RWPE2 (cell line): ENCODE data around the gene TREH.

Experiments
- ATAC-seq: fragments of 200-7000 bp; cut with Tn5 transposase; 3 replicates; pipeline ENCODE4 v1.9.1; 2021; ENCODE audit warnings: low read depth
- DNase-seq: peaks from one replicate; pipeline ENCODE4 v3.0.0-alpha.2; 2020; ENCODE audit warnings: low spot score
- H3K27ac ChIP-seq: fragments of 450-650 bp; 2 replicates; pipeline ENCODE4 v1.5.1; 2017; ENCODE audit warnings: mild to moderate bottlenecking; ENCODE audit not compliant: poor library complexity, severe bottlenecking
- H3K27me3 ChIP-seq: fragments of 250-450 bp; sonication (Bioruptor Pico); 2 replicates; pipeline ENCODE4 v1.5.1; 2021; ENCODE audit warnings: mild to moderate bottlenecking, moderate library complexity; ENCODE audit not compliant: insufficient read depth, poor library complexity, severe bottlenecking
- H3K36me3 ChIP-seq: fragments of 250-450 bp; sonication (Bioruptor Pico); 2 replicates; pipeline ENCODE4 v1.5.1; 2020; ENCODE audit warnings: low read depth, mild to moderate bottlenecking, moderate library complexity
- H3K4me1 ChIP-seq: fragments of 250-450 bp; sonication (Bioruptor Pico); 2 replicates; pipeline ENCODE4 v1.5.1; 2021; ENCODE audit warnings: mild to moderate bottlenecking, moderate library complexity; ENCODE audit not compliant: insufficient read depth, poor library complexity, severe bottlenecking
- H3K4me3 ChIP-seq: fragments of 250-450 bp; sonication (Bioruptor Pico); 2 replicates; pipeline ENCODE4 v1.5.1; 2021; ENCODE audit warnings: mild to moderate bottlenecking, moderate library complexity; ENCODE audit not compliant: severe bottlenecking
- H3K9me3 ChIP-seq: fragments of 250-450 bp; sonication (Bioruptor Pico); 2 replicates; pipeline ENCODE4 v1.5.1; 2021; ENCODE audit warnings: mild to moderate bottlenecking, moderate library complexity; ENCODE audit not compliant: severe bottlenecking
- CTCF ChIP-seq: fragments of 450-650 bp; IDR thresholded peaks from one replicate; pipeline ENCODE4 v1.5.1; 2017; ENCODE audit warnings: mild to moderate bottlenecking, moderate library complexity; ENCODE audit not compliant: poor library complexity, severe bottlenecking

The TREH gene

DNA sequence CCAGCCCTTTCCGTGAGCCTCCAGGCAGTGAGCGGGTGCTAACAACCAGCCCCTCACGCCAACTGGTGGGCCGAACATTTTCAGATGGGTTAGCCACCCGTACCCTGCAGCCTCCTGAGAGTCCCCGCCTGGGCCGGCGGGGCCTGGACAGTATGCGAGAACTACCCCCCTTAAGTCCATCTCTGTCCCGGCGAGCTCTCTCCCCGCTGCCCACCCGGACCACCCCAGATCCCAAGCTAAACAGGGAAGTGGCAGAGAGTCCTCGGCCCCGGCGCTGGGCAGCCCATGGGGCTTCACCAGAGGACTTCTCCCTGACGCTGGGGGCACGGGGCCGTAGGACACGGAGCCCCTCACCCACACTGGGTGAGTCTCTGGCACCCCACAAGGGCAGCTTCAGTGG lies 51.4 kb downstream of the TREH start:
- H3K36me3 ChIP-seq: peaks cover 75% of the 10 kb centered on the region
- TF ChIP-seq CTCF: no peak
- no peak overlapping the region for H3K27ac ChIP-seq
- H3K9me3 ChIP-seq: no peaks in the 10 kb centered on the region
- no peak overlapping the region for H3K4me3 ChIP-seq
- no peaks in the 10 kb centered on the region for H3K27me3 ChIP-seq
- DNase-seq: no peak
- ATAC-seq: no peak
- peaks cover 23% of the 10 kb centered on the region for H3K4me1 ChIP-seq

- Histone ChIP-seq H3K27me3 (no peaks in the 10 kb centered on the region), H3K36me3 (peaks cover 72% of the 10 kb centered on the region), H3K27ac (no peak overlapping the region), H3K9me3 (no peaks in the 10 kb centered on the region), H3K4me1 (peaks cover 26% of the 10 kb centered on the region), H3K4me3 (no peak overlapping the region)
- ATAC-seq: no peak
- TF ChIP-seq CTCF: no peak
- no peak for DNase-seq
These were observed 51.9 kb downstream of the TREH start for GRCh38 chr11:118627566-118627965.

GRCh38 chr11:118625976-118626375 lies 53.5 kb downstream of the TREH start:
- Histone ChIP-seq H3K4me1 (peaks cover 29% of the 10 kb centered on the region), H3K9me3 (no peaks in the 10 kb centered on the region), H3K4me3 (no peak overlapping the region), H3K27me3 (no peaks in the 10 kb centered on the region), H3K27ac (peak overlapping the region; percentile 99), H3K36me3 (peaks cover 57% of the 10 kb centered on the region)
- no peak for TF ChIP-seq CTCF
- DNase-seq: no peak
- no peak for ATAC-seq

DNA sequence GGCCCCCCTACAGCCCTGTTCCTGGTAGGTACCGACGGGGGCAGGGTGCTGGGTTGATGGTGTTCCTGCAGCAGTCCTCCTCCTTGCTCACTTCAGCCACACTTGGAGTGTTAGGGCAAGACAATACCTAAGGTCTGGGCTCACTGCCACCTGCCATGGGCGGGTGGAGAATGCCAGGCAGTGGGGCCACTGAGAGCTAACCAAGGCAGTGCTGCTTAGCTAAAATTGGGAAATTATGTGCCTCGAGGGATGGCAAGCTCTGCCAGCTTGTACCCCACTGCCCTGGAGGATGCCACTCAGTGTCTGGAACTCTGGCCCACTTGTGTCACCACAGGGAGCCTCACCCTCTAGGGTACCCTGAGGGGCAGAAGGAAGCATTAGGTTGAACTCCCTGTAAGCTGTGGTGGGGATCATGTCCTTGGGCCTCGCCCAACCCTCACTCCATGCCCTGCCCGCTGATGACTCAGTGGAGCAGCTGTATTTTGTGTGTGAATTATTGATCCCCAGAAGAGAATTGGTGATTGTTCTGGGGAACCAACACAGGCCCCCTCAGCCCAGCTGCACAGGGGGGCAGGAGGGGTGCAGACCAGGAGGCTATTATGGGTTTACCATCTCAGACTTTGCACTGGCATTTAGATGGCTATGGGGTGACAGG lies 54.3 kb downstream of the TREH start:
- DNase-seq (no peak), ATAC-seq (no peak)
- Histone ChIP-seq H3K27ac (peak overlapping the region; percentile 99), H3K27me3 (no peaks in the 10 kb centered on the region), H3K36me3 (peaks cover 53% of the 10 kb centered on the region), H3K4me3 (no peak overlapping the region), H3K9me3 (no peaks in the 10 kb centered on the region), H3K4me1 (peaks cover 37% of the 10 kb centered on the region)
- TF ChIP-seq CTCF: no peak

GRCh38 chr11:118623269-118623655 lies 56.2 kb downstream of the TREH start:
- H3K27me3 ChIP-seq: no peaks in the 10 kb centered on the region
- H3K9me3 ChIP-seq: no peaks in the 10 kb centered on the region
- H3K27ac ChIP-seq: peak overlapping the region; percentile 99
- DNase-seq (peak; percentile 98), ATAC-seq (peak; percentile 57)
- no peak for TF ChIP-seq CTCF
- peak overlapping the region; percentile 66 for H3K4me3 ChIP-seq
- H3K4me1 ChIP-seq: peaks cover 51% of the 10 kb centered on the region
- peaks cover 40% of the 10 kb centered on the region for H3K36me3 ChIP-seq
